CD4-positive, alpha-beta T cell treated with Interleukin-4 for 4 hours (primary cell): Measurements from ENCODE around the gene HS3ST5.
"Not testable (repeated sequence)": the region's sequence is repeated elsewhere in the genome, so short reads cannot be mapped to it uniquely, and the experiment has no call there.

Source experiments
- DNase-seq: peaks from one replicate; pipeline ENCODE4 v3.0.0-alpha.2; 2020

Gene HS3ST5

DNA sequence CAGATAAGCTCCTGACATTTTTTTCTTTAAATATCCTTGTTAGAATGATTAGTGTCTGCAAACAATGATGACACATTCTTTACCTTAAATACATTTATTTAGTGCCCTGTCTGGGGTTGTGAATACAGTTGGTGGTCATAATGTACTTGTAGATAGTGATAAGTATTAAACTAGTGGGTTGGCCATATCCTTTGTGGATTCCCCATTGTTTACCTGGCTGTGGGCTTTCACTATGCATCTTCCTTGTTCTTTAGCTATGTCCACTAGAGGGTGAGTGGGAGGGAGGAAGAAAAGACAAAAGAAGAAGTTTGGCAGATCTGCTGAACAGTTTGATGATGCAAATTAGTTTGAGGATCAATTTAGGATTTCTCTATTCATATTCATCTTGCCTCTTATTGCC, 15.7 kb downstream of the HS3ST5 start:
- DNase-seq: no peak

GRCh38 chr6:114323784-114324183, 19.0 kb downstream of the HS3ST5 start:
- DNase-seq: no peak

DNA sequence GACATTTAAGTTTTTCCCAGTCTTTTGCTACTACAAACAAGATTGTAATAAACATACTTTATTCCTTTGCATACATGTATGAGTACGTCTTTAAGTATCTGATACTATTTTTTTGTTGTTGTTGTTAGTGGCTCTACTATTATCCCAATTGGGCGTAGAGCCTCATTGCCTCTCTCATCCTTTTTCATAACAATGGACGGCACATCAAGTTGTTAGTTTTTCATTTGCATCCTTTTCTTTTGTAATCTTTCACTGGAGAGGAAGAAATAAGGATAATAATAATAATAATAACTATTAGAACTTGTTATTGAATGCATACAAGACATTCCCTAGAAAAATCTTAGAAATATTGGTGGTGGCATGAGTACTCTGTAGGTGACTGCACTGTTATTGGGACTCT, 23.1 kb downstream of the HS3ST5 start:
- no peak for DNase-seq

DNA sequence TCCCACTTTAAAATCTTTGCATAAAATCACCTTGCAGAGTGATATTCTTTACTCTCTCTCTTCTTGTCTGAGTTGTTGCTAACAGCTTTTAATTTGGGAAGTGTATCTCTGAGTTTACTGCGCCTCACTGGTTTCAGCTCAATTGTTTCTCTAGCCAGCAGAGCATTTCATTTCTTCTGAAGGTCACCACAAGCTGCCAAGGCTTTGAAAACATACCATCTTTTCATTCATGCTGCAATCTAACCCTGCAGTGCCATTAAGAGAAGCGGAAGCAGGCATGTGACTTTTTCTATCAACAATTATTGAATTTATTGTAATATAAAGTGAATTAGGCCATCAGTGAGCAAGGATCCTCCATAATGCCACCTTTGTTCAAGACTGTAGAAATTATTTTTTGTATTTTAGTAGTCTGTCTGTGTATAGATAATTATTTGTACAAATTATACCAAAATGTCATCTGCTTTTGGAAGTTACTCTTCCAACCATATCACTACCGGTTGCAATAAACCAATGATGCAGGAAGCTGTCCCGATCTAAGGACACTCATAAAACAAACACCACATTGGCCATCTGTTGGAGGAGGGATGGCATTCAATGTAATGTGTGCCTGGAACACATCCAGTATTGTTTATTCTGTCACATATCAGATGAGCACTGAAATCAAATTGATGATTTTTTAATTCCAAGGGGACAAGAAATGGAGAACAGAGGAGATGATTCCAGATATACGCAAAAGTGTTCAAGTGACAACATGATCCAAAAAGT, 26.8 kb downstream of the HS3ST5 start:
- no peak for DNase-seq

GRCh38 chr6:114313816-114314215, 29.0 kb downstream of the HS3ST5 start:
- not testable (repeated sequence) for DNase-seq

GRCh38 chr6:114312931-114313330, 29.9 kb downstream of the HS3ST5 start:
- DNase-seq: no peak

- no peak for DNase-seq
Measured at GRCh38 chr6:114310053-114310452, 32.8 kb downstream of the HS3ST5 start.

GRCh38 chr6:114304304-114304887, 38.4 kb downstream of the HS3ST5 start:
- DNase-seq: no peak

GRCh38 chr6:114301596-114302219, 41.1 kb downstream of the HS3ST5 start:
- no peak for DNase-seq

- DNase-seq: no peak
Measured at GRCh38 chr6:114297135-114297534, 45.7 kb downstream of the HS3ST5 start.

DNA sequence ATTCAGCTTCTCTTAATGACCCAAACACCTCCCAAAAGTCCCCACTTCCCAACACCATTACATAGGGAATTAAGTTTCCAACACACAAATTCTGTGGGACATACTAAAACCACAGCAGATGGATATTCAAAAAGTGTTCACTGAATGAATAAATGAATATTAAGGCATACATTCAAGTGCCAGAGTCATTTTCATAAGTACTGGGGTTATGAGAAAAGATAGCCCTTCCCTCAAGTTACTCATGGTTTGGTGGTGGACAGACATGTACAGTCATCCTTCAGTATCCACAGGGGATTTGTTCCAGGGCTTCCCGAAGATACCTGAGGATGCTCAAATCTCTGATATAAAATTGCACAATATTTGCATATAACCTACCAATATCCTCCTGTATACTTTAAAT, 50.4 kb downstream of the HS3ST5 start:
- no peak for DNase-seq

- DNase-seq: no peak
Measured at GRCh38 chr6:114291428-114291827, 51.4 kb downstream of the HS3ST5 start.

GRCh38 chr6:114290864-114291263, 52.0 kb downstream of the HS3ST5 start:
- no peak for DNase-seq

DNA sequence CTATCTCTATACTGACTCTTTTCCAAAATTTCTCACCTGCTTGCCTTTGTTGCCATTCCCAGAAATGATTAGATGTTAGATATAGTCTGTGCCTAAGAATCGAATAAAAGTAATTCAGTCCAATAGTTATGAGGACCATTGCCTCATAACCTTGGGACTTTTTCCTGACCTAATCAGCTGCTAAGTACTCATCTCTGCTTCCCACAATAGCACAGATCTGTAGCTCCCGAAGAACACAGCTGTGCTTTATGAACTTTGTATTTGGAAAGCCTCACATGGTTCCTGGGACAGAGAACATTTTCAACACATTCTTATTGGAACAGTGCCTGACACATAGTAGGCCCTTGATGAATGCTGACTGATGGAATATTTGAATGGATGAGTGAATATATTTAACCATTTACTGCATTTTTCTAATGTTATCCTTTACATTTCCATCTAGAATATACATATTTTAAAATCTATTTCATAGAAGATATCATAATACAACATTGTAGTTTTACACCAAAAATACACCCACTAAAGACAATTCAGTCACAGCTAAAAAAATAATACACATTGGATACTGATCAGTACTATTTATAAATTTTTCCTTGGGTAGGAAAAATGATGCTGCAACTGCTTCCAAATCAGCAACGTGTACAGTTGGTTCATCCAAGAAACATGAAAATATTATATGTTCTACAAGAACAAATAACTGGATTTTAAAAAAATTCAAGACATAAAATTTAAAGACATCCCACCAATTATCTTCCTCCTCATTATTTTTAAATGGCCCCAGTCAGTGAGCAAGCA, 53.9 kb downstream of the HS3ST5 start:
- DNase-seq: no peak

GRCh38 chr6:114287461-114287860, 55.4 kb downstream of the HS3ST5 start:
- no peak for DNase-seq

- DNase-seq: no peak
Measured at GRCh38 chr6:114286211-114286610, 56.6 kb downstream of the HS3ST5 start.

GRCh38 chr6:114284281-114284680, 58.5 kb downstream of the HS3ST5 start:
- no peak for DNase-seq

- no peak for DNase-seq
Measured at GRCh38 chr6:114282292-114282691, 60.5 kb downstream of the HS3ST5 start.

GRCh38 chr6:114281496-114281895, 61.3 kb downstream of the HS3ST5 start:
- no peak for DNase-seq

- no peak for DNase-seq
Measured at GRCh38 chr6:114280239-114280982, 62.4 kb downstream of the HS3ST5 start.

GRCh38 chr6:114277220-114277619, 65.6 kb downstream of the HS3ST5 start:
- DNase-seq: no peak

DNA sequence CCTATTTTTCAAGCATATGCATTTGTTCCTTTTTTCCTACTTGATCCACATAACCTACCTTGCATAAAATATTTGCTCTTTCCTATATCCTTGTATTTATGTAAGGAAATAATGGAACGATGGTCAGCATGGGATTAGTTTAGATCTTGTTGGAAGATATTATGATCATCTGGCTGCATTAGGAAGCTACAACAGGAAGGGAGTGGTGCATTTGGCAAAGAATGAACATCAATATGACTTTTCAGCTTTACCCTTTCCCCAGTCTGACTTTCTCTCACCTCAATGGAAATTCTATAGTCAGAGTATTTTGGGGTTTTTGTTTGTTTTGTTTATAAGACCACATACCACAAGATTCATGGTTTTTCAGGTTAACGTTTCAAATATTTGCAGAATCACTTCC, 66.0 kb downstream of the HS3ST5 start:
- no peak for DNase-seq

- no peak for DNase-seq
Measured at GRCh38 chr6:114274836-114275235, 68.0 kb downstream of the HS3ST5 start.
